ENCODE data around the gene AHCTF1. TPM values are rescaled to one million over a fixed set of nuclear protein-coding genes. Genes with fewer than 3 reads are reported as not detected.
"Not testable (repeated sequence)": the region's sequence is repeated elsewhere in the genome, so short reads cannot be mapped to it uniquely, and the experiment has no call there.

AHCTF1 gene
- total RNA-seq, 1 experiment from 2014 or later, result 42.3 TPM

DNA sequence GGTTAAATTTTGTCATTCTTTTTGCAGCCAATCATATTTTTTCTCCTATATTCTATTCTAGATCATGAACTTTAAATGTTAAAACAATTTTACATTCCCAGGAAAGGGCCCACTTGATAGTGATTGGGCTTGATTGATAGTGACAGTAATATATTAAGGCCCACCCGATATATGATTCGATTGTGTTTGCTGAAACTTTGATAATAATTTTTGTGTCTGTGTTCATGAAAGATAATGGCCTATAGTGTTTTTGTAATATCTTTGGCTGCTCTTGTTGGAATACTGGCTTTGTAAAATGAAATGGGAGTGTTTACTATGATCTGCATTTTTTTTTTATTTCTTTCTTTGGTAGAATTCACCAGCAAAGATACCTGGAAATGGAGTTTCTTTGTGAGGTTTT, 107.2 kb downstream of the AHCTF1 start:
- TF ChIP-seq, protein P1, sequence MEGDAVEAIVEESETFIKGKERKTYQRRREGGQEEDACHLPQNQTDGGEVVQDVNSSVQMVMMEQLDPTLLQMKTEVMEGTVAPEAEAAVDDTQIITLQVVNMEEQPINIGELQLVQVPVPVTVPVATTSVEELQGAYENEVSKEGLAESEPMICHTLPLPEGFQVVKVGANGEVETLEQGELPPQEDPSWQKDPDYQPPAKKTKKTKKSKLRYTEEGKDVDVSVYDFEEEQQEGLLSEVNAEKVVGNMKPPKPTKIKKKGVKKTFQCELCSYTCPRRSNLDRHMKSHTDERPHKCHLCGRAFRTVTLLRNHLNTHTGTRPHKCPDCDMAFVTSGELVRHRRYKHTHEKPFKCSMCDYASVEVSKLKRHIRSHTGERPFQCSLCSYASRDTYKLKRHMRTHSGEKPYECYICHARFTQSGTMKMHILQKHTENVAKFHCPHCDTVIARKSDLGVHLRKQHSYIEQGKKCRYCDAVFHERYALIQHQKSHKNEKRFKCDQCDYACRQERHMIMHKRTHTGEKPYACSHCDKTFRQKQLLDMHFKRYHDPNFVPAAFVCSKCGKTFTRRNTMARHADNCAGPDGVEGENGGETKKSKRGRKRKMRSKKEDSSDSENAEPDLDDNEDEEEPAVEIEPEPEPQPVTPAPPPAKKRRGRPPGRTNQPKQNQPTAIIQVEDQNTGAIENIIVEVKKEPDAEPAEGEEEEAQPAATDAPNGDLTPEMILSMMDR (IDR thresholded peaks at IDR 0.05; ENCODE audit: insufficient read depth in 1 of 2, low read depth in 1 of 2, low read length in 1 of 2, severe bottlenecking in 1 of 2, unreplicated experiment in 1 of 2), result no peak
- ChIA-PET POLR2A (no interaction called here), CTCF (no interaction called here)
- Histone ChIP-seq H3K9me3 (peaks cover 14% of the 10 kb centered on the region), H3K4me3 (ENCODE audit: low read depth, low read length) (no peak overlapping the region), H3K27me3 (replicated peaks; ENCODE audit: control insufficient read depth, insufficient read depth, low read length) (no peaks in the 10 kb centered on the region), H3K4me1 (no peaks in the 10 kb centered on the region), H3K36me3 (ENCODE audit: control insufficient read depth, insufficient read depth, low read length) (no peaks in the 10 kb centered on the region)
- no peaks in the 10 kb centered on the region for H3K4me1 Mint-ChIP-seq (ENCODE audit: low read depth, unreplicated experiment)
- no TSS peak for BruUV-seq (replicated peaks)
- intact Hi-C loops (cut with micrococcal nuclease; ENCODE audit: unreplicated experiment), result no loop called here
- no peak overlapping the region for H3K4me3 Mint-ChIP-seq (ENCODE audit: unreplicated experiment)
- peaks cover 16% of the 10 kb centered on the region for H3K9me3 Mint-ChIP-seq (ENCODE audit: unreplicated experiment)
- DNase-seq, result no peak
- no peak overlapping the region for H3K27ac Mint-ChIP-seq (ENCODE audit: unreplicated experiment)
- peaks cover 5% of the 10 kb centered on the region for H3K36me3 Mint-ChIP-seq (ENCODE audit: insufficient read depth, unreplicated experiment)
- no peaks in the 10 kb centered on the region for H3K27me3 Mint-ChIP-seq (ENCODE audit: insufficient read depth, unreplicated experiment)

- H3K9me3 Mint-ChIP-seq (ENCODE audit: unreplicated experiment); H3K27me3 Mint-ChIP-seq (ENCODE audit: insufficient read depth, unreplicated experiment); POLR2A ChIA-PET; H3K27ac Mint-ChIP-seq (ENCODE audit: unreplicated experiment); DNase-seq; H3K9me3 ChIP-seq; H3K4me1 ChIP-seq; H3K36me3 ChIP-seq (ENCODE audit: control insufficient read depth, insufficient read depth, low read length); H3K4me3 Mint-ChIP-seq (ENCODE audit: unreplicated experiment); BruUV-seq (replicated peaks); H3K27me3 ChIP-seq (replicated peaks; ENCODE audit: control insufficient read depth, insufficient read depth, low read length); H3K36me3 Mint-ChIP-seq (ENCODE audit: insufficient read depth, unreplicated experiment); CTCF ChIA-PET; H3K4me3 ChIP-seq (ENCODE audit: low read depth, low read length); H3K4me1 Mint-ChIP-seq (ENCODE audit: low read depth, unreplicated experiment); intact Hi-C loops (cut with micrococcal nuclease; ENCODE audit: unreplicated experiment): not testable (repeated sequence)
Observed at GRCh38 chr1:246822154-246822553, 109.6 kb downstream of the AHCTF1 start.

DNA sequence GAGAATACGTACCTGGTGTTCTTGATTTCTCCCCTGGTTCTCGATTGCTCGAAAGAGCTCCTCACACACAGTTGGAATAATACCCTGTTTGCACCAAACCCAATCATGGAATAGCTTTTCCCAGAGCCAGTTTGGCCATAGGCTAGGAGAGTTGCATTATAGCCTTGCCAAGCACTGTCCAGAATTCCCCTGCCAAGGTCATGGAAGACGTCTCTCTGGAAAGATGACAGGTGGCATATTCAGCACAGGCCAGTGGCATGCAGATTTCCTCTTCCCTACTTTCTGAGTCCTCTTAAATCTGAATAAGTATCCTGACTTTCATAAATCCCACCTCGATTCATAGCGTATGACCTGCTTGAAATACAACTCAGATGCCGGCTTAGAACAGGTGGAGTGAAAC, 111.1 kb downstream of the AHCTF1 start:
- H3K4me1 Mint-ChIP-seq (ENCODE audit: low read depth, unreplicated experiment), result no peaks in the 10 kb centered on the region
- no peaks in the 10 kb centered on the region for H3K36me3 Mint-ChIP-seq (ENCODE audit: insufficient read depth, unreplicated experiment)
- Histone ChIP-seq H3K9me3 (no peaks in the 10 kb centered on the region), H3K4me3 (ENCODE audit: low read depth, low read length) (no peak overlapping the region), H3K4me1 (no peaks in the 10 kb centered on the region), H3K27me3 (replicated peaks; ENCODE audit: control insufficient read depth, insufficient read depth, low read length) (no peaks in the 10 kb centered on the region), H3K36me3 (ENCODE audit: control insufficient read depth, insufficient read depth, low read length) (no peaks in the 10 kb centered on the region)
- H3K4me3 Mint-ChIP-seq (ENCODE audit: unreplicated experiment), result no peak overlapping the region
- no peak overlapping the region for H3K27ac Mint-ChIP-seq (ENCODE audit: unreplicated experiment)
- H3K9me3 Mint-ChIP-seq (ENCODE audit: unreplicated experiment), result peaks cover 16% of the 10 kb centered on the region
- H3K27me3 Mint-ChIP-seq (ENCODE audit: insufficient read depth, unreplicated experiment), result no peaks in the 10 kb centered on the region
- ChIA-PET CTCF (no interaction called here), POLR2A (no interaction called here)
- no peak for DNase-seq
- TF ChIP-seq, protein P1 (IDR thresholded peaks at IDR 0.05; ENCODE audit: insufficient read depth in 1 of 2, low read depth in 1 of 2, low read length in 1 of 2, severe bottlenecking in 1 of 2, unreplicated experiment in 1 of 2), result no peak
- BruUV-seq (replicated peaks), result no TSS peak
- intact Hi-C loops (cut with micrococcal nuclease; ENCODE audit: unreplicated experiment), result no loop called here

- H3K36me3 ChIP-seq (ENCODE audit: control insufficient read depth, insufficient read depth, low read length); H3K27me3 ChIP-seq (replicated peaks; ENCODE audit: control insufficient read depth, insufficient read depth, low read length); H3K4me3 ChIP-seq (ENCODE audit: low read depth, low read length); H3K27ac Mint-ChIP-seq (ENCODE audit: unreplicated experiment); BruUV-seq (replicated peaks); H3K9me3 ChIP-seq; H3K4me1 ChIP-seq; H3K4me1 Mint-ChIP-seq (ENCODE audit: low read depth, unreplicated experiment); H3K36me3 Mint-ChIP-seq (ENCODE audit: insufficient read depth, unreplicated experiment); intact Hi-C loops (cut with micrococcal nuclease; ENCODE audit: unreplicated experiment); CTCF ChIA-PET; H3K27me3 Mint-ChIP-seq (ENCODE audit: insufficient read depth, unreplicated experiment); DNase-seq; H3K4me3 Mint-ChIP-seq (ENCODE audit: unreplicated experiment); POLR2A ChIA-PET: not testable (repeated sequence)
- H3K9me3 Mint-ChIP-seq (ENCODE audit: unreplicated experiment), result peaks cover 16% of the 10 kb centered on the region
Observed at GRCh38 chr1:246817778-246818177, 114.0 kb downstream of the AHCTF1 start.

All from Caco-2 (cell line).